Dermis microvascular lymphatic vessel endothelial cell (primary cell): ENCODE data around the gene ARIH1. TPM values are rescaled to one million over a fixed set of nuclear protein-coding genes. Genes with fewer than 3 reads are reported as not detected.

Experiments used
- DNase-seq, 2 donors: peaks; one replicate each; pipeline versions ENCODE4 v3.0.0 to v3.0.0-alpha.2; 2010; ENCODE audit warnings: low read depth in 2 of 2
- total RNA-seq: library from RNA; depleted of rRNA; stranded (reverse); fragments of >200 nt; gene quantifications from 2 replicates; pipeline ENCODE4 v1.2.1, GENCODE V29; 2014

Gene ARIH1
- total RNA-seq, 1 donor from 2014 or later: 15.4 TPM

DNA sequence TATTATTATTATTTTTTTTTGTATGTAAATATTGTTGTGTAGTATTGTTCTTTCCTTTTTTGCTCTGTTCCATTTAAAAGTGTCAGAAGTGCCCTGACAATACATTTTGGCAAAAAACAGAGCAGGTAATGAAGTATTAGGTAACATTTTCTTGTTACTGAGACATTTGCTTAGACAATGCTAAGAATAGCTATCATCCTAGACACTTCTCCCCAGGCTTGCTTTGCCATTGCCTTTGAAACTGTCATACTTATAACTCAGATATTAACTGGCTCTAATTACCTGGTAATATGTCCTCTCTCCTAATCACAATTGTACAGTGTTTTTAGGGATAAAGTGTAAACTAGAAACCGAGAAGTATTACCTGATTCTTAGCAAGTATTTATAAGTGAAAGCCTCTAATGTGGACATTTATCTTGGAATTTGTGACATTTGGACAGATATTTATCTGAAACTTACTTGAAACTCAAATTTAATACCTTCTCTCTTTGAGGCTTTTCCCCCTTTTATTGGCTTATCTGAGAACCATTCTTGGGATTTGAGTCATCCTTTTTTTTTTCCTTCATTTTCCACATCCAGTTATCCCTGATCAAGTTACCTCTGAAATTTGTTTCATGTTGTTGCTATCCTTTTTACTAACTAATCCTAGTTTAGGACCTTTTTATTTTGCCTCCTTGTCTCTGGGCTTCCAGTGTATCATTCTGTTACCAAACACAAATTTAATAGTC lies 13.1 kb downstream of the ARIH1 start:
- DNase-seq: no peak

DNA sequence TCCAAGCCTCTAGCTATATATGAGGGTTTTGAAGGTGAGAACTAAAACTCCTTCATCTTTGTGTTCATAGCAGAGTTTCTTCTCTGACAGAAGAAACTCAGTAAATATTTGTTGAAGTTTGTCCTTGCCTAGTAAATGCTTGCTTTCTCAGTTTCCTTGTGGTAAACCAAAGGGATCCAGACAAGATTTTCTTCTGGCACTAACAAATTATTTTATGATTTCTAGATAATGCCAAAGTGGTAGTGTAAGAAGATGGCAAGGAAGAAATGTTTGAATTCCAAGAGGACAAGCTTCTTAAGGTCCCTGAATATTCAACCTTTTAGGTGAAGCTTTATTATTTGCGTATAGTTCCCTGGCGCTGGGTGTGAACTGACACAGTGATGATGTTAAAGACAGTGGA lies 14.4 kb downstream of the ARIH1 start:
- no peak for DNase-seq

DNA sequence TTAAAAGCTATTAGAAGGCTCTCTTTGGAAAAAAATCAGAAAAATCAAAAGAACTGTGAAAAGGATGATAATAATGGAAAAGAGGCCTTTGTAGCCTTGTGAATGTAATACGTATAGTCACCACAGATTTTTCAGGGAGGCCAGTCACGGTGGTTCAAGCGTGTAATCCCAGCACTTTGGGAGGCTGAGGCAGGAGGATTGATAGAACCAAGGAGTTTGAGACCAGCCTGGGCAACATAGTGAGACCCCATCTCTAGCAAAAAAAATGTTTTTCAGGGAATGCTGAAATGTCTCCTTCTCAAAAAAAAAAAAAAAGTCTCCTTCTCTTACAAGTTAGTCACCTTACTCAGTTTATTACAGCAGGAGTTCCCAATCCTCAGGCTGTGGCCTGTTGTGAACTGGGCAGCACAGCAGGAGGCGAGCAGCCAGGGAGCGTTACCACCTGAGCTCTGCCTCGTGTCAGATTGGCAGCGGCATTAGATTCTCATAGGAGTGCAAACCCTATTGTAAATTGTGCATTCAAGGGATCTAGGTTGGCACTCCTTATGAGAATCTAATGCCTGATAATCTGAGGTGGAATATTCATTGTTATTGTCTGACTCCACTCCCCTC lies 15.9 kb downstream of the ARIH1 start:
- DNase-seq: no peak

DNA sequence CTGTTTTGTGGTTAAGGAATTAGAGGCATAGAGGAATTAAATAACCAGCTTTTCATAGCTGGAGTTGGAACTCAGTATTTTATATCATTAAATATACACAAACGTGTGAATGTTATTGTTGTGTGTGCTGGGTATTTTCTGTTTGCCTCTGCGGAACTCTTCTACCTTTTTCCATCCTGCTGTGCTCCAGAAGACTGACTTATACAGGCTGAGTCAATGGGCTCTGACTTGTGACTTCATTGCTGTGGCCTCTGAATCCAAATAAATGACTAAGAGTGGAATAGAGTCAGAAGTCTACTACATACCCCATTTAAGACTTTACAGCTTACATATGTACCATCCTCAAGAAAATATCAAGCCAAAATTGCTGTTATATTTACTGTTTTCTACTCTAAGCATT lies 17.6 kb downstream of the ARIH1 start:
- peak in 1 of 2 donors; percentile 34 for DNase-seq

DNA sequence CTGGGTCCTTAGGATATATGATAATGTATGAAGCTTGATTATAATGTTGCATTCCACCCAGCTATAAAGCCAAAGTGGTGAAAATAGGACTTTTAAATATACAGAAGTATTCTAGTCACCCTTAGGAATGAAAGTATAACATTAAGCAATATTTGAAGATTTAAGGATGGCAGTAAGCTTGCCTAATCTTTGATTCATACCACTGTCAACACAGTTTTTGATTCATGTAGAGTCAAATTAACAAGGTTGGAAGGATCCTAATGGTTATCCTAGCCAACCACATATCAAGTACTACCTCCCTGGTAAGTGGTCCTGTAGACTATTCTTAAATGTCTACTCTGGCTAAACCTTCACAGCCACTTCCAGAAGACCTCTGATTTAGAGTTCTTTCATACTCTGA lies 18.6 kb downstream of the ARIH1 start:
- DNase-seq: no peak

DNA sequence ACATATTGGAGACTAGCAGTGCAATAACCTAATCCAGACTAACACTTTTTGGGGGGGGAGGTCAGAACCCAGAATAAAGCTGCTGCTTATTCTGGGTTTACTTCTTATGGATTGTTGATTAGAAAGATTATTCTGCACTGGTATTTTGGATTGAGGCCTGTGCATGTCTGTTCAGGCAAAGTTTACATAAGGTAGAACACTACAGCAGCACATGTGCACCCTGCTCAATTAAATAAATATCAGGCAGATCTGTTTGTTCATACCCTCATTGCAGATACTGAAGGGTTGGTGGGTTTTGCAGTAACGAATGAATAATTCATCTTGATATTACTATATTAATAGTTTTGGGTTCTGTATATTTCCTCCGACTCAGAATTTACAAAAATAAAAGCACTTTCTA lies 19.1 kb downstream of the ARIH1 start:
- no peak for DNase-seq

DNA sequence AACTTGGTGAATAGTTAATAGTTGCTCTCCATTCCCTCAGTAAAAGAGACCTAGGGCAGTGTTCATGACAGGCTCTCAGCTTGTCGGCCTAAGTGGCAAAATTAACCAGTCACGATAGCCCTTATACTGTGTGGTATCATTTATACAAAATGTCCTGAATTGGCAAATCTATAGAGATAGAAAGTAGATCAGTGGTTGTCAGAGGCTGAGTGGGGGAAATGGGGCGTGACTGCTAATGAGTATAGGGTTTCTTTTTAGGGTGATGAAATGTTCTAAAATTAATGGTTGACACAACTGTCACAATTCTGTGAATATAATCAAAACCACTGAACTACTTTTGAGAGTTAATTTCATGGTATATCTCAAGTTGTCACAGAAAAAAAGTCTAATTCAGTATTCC lies 20.9 kb downstream of the ARIH1 start:
- DNase-seq: no peak

DNA sequence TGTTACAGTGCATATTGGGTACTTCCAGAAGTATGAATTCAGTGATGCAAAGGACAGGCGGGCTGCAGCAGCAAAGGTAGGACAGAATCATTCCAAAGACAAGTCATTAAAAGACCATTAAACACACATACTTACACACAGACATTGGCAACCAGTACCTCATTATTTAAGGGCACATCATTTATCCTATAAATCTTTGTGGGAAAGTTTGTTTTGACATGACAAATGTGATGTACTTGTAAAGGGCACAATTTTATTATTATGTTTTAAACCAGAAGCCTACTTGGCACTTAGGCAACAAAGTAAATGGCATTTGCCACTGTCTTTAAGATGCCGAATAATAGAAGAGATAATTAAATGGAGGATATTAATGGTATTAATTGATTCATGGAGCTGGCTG lies 22.7 kb downstream of the ARIH1 start:
- DNase-seq: no peak

DNA sequence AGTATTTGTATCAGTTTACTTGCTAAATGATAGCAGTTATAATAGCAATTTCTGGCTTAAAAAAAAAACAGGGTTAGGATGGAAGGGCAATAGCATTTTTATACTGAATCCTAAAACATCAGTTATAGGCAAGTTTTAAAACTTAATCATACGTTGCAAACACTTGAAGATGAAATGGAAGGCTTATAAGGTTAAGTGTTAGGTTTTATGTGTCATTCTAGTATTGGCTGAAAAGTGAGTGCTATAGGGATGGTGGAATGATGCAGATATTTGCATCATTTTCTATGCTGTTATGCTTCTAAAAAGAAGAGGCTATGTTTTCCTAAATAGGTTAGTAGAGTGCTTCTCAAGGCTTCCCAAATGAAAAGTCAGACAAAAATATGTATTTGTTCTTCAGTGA lies 23.3 kb downstream of the ARIH1 start:
- DNase-seq: no peak

DNA sequence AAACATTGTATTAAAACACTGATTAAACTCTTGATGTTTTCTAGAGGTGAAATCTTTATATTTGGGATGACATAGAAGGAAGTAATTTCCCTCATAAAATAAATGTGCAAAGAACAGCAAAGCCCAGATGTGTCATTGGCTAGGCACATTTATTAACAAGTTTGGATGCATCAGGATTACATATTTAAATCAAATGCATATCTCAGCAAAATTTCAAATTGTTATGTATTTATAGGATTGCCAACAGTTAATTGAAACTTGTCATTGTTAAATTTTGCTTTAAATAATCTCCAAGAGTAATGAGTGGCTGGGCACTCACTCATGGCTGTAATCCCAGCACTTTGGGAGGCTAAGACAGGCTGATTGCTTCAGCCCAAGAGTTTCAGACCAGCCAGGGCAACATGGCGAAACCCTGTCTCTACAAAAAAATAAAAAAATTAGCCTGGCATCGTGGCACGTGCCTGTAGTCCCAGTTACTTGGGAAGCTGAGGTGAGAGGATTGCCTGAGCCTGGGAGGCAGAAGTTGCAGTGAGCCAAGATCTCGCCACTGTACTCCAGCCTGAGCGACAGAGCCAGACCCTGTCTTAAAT lies 28.2 kb downstream of the ARIH1 start:
- DNase-seq: no peak

DNA sequence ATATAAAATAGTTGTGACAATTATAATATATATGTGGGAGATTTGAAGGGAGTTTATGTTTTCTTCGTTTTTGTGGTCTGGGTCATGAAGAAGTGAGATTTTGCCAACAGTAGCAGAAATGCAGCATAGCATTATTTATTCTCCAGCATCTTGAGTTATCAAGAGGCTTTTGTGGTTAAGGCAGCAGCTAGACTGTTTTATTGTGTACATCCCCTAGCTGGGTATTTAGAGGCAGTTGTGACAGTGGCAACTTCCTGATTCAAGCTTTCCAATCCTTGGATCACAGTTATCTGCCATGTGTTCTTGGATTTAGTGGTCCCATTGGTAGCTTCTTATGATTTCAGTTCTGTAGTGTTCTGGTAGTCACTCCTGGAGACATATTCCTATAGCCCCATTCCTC lies 29.0 kb downstream of the ARIH1 start:
- DNase-seq: no peak

DNA sequence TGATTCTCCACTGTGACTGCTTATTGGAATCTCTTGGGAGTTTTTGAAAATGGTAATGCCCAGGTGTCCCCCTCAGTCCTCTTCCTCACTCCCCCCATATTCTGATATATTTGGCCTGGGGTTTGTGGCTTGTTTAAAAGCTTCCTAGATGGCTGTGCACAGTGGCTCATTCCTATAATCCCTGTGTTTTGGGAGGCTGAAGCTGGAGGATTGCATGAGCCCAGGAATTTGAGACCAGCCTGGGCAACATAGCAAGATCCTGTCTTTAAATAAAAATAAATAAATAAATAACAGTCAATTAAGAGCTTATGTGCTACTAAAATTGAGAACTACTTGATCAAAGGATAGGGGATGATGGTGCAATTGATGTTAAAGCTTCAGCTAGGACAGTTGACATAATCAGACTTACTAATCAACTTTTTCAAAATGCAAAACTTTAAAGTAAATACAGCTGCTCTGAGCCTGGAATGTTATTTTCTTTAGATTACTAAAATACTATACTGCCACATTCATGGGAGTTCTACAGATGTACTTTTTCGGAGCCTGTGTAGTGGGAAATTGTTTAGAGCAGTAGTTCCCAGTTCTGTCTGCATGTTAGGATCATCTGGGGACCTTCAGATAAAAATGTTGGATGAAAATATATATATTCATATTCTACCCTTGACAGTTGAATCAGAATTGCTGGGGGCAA lies 33.4 kb downstream of the ARIH1 start:
- DNase-seq: no peak

DNA sequence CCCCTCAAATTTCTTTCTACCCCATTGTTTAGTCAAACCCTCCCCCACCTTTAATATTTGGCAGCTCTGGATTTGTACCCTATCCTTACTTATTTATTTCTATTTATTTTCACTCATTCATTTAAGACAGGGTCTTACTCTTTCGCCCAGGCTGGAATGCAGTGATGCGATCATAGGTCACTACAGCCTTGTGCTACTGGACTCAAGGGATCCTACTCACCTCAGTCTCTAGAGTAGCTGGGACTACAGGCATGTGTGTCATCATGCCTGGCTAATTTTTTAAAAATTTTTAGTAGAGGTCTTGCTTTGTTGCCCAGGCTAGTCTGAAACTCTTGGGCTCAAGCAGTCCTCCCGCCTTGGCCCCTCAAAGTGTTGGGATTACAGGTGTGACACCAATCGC lies 35.4 kb downstream of the ARIH1 start:
- no peak for DNase-seq

DNA sequence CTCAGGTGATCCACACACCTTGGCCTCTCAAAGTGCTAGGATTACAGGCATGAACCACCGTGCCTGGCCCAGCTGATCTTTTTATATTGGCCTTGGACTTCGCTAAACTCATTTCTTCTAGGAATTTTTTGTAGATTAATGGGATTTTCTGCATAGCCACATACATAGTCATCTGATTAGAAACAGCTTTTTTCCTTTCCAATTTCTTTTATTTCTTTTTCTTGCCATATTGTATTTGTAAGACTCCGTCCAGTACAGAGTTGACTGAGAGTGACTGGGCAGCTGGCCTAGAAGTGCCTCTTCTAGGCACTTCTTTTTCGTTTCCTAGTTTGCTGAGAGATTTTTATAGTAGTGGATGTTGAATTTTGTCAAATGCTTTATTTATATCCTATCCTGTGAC lies 37.4 kb downstream of the ARIH1 start:
- no peak for DNase-seq

DNA sequence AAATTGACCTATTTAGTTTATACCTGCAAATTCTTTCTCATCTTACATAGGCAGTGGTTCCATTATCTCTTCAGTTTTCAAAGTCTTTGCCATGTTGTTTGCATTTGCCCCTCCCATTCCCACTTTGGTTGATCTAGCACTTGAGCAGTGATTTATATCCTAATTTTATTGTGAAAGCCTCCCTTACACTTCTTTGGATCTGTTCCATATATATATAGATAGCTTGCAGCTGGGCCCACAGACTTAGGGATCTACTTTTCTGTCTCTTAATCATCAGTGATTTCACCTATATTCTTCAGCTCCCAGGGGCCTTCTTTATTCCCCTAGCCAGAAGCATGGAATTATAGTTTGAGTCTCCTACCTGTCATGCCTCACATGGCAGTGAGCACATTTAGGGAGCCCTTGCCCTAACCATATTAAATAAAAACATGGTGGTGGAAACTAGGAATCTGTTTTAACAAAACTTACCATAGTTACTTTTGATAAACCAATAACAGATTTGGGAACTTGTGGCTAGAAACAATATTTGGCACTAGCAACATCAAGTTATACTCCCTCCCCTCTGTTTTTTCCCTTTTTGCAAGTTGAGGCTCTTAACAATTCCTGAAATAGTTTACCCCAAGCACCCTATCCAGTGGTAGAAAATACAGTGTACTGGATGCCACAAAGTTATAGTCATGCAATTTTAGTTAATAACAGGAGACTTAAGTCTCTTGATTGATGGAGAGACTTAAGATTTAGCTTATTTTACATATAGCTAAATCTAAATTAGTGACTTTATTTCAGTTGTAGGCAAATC lies 41.7 kb downstream of the ARIH1 start:
- DNase-seq: no peak

DNA sequence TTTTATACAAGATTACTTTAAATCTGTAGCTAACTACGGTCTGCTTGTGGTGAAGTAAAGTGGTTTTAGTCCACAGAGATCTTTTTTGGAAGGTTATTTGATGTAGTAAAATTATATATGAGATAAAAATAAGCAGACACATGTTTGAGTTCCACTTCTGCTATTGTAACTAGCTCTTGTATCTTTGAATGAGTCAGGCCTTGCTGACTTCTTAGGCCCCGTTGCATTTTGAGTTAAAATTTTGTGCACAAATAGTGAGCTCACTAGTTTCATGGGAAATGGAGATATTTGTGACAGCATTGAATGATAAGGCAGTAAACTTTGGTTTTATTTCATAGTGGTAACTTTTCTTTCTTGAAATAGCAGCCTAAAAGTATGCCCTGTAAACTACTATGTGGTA lies 42.6 kb downstream of the ARIH1 start:
- DNase-seq: no peak

DNA sequence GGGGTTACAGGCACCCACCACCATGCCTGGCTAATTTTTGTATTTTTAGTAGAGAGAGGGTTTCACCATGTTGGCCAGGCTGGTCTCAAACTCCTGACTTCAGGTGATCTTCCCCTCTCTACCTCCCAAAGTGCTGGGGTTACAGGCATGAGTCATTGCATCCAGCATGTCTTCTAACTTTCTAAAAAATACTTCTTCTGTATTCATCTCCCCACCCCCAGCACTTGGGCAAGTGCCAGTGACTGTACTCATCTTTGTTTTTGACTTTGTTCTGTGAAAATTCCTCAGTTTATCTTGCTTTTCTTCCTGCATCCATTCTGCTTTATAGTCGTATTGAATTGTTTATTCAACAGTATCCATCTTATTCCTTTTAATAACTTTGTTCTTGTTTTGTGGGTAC lies 47.6 kb downstream of the ARIH1 start:
- DNase-seq: peak in 1 of 2 donors; percentile 33

DNA sequence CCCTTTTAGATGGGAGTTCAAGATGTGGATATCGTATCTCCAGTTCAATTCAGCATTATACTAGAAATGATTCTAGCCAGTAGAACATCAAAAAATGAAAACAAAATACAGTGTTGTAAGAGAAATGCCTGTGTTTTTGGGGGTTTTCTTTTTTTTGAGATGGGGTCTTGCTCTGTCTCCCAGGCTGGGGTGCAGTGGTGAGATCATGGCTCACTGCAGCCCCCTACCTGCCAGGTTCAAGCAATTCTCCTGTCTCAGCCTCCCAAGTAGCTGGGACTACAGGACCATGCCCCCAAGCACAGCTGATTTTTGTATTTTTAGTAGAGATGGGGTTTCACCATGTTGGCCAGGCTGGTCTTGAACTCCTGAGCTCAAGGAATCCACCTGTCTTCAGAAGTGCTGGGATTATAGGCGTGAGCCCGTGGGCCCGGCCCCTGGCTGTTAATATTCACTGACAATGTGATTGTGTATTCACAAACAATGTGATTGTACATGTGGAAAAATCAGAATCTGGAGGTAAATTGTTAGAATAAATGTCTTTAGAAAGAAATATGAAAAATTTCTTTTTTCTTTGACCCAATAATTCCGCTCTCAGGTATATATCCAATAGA lies 59.0 kb downstream of the ARIH1 start:
- peak in 1 of 2 donors; percentile 19 for DNase-seq

DNA sequence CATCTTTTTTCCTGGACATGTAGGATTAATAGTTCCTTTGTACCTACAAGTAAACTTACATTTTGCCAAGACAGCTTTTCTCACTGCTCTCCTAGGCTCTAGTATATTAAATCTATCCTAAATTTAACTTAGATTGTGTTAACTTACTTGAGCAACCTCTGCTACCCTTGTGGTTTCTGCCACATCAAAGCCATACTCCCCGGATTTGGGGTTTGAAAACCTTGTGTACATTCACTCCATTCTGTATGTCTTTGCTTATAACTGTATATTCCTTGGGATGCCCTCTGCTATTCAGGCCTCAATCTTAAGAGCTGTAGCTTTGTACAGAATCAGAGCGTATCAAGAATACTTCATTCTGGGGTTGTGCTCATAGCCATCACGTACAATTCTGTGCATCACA lies 60.4 kb downstream of the ARIH1 start:
- no peak for DNase-seq

DNA sequence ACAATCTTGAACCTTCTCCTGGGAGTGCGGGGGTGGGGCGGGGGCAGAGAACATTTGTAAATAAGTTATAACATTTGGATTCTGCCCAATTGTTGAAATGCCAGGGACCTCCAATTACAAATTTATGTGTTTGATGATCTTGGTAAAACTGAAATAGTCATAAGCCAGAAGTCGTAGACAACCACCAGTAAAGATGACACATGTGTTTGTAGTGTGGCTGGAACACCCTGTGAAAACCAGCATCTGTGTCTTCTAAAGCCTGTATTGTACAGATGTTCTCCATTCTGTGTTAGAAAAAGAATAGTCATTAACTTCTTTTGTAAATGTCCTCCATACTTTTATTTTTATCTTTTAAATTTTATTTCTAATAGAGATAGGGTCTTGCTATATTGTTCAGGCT lies 61.8 kb downstream of the ARIH1 start:
- no peak for DNase-seq

DNA sequence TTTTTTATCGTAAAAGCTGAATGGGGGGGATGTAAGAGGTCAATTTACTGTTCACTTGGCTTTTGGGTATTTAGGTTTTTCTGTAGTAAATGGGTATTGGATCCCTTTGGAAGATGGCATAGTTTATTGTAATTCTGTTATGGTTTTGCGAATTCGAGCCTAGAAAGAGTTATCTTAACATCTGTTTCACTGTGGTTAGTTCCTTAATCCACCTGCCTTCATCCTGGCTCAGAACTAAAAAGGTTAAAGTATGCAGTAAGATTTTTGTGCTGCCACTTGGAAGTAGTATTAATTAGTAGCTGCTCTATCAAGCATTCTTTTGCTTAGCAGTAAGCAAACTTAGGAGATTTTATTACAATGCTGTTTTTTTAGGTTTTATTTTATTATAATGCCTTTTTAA lies 62.4 kb downstream of the ARIH1 start:
- no peak for DNase-seq
